Loucy (cell line): ENCODE data around the gene POLR2L.

ENCODE experiments used
- H2AFZ ChIP-seq: fragments of 200-600 bp; sonication (generic); 2 replicates; pipeline ENCODE4 v1.6.0; 2016; ENCODE audit warnings: antibody characterized with exemption, mild to moderate bottlenecking, low read length, moderate library complexity
- H3F3A ChIP-seq: fragments of 200-600 bp; 2 replicates; pipeline ENCODE4 v1.6.0; 2016; ENCODE audit warnings: antibody characterized with exemption, low read depth, mild to moderate bottlenecking
- H3K27me3 ChIP-seq: fragments of 200-600 bp; sonication (generic); 2 replicates; pipeline ENCODE4 v1.6.1; 2014; ENCODE audit warnings: low read length, mild to moderate bottlenecking; ENCODE audit not compliant: insufficient read depth, poor library complexity, severe bottlenecking
- H3K36me3 ChIP-seq: fragments of 200-600 bp; sonication (generic); 2 replicates; pipeline ENCODE4 v1.6.1; 2016; ENCODE audit warnings: low read length; ENCODE audit not compliant: insufficient read depth
- H3K4me1 ChIP-seq: fragments of 200-600 bp; sonication (generic); 2 replicates; pipeline ENCODE4 v1.5.1; 2014; ENCODE audit warnings: low read length, mild to moderate bottlenecking; ENCODE audit not compliant: insufficient read depth, poor library complexity, severe bottlenecking
- H3K4me2 ChIP-seq: fragments of 200-600 bp; sonication (generic); 2 replicates; pipeline ENCODE4 v1.6.0; 2014; ENCODE audit warnings: antibody characterized with exemption, low read length, low read depth, mild to moderate bottlenecking; ENCODE audit not compliant: poor library complexity, severe bottlenecking
- H3K4me3 ChIP-seq: fragments of 200-600 bp; sonication (generic); 2 replicates; pipeline ENCODE4 v1.5.1; 2014; ENCODE audit warnings: low read length, mild to moderate bottlenecking, mixed read lengths; ENCODE audit not compliant: poor library complexity, severe bottlenecking
- H3K79me2 ChIP-seq: fragments of 200-600 bp; sonication (generic); 2 replicates; pipeline ENCODE4 v1.6.1; 2014; ENCODE audit warnings: low read length; ENCODE audit not compliant: insufficient read depth
- H3K9ac ChIP-seq: fragments of 200-600 bp; sonication (generic); 2 replicates; pipeline ENCODE4 v1.6.0; 2014; ENCODE audit warnings: mild to moderate bottlenecking, low read depth, low read length, moderate library complexity; ENCODE audit not compliant: poor library complexity, severe bottlenecking
- H3K9me2 ChIP-seq: fragments of 200-600 bp; sonication (generic); replicated peaks from 2 replicates; pipeline ENCODE4 v1.6.1; 2016; ENCODE audit warnings: low read depth, low read length, mixed read lengths
- H3K9me3 ChIP-seq: fragments of 200-600 bp; sonication (generic); 2 replicates; pipeline ENCODE4 v1.6.1; 2014; ENCODE audit warnings: mild to moderate bottlenecking, antibody characterized with exemption, low read length, low read depth; ENCODE audit not compliant: insufficient read depth
- H4K20me1 ChIP-seq: fragments of 200-600 bp; sonication (generic); 2 replicates; pipeline ENCODE4 v1.6.0; 2014; ENCODE audit warnings: antibody characterized with exemption, low read length, mild to moderate bottlenecking; ENCODE audit not compliant: insufficient read depth, poor library complexity, severe bottlenecking
- EZH2phosphoT487 ChIP-seq: fragments of 200-600 bp; IDR thresholded peaks from 2 replicates; pipeline ENCODE4 v1.6.1; 2018; ENCODE audit warnings: antibody characterized with exemption, mild to moderate bottlenecking, moderate library complexity, borderline replicate concordance
- TF ChIP-seq, protein P1 (sequence below): fragments of 200-600 bp; sonication (generic); conservative IDR thresholded peaks from 2 replicates; pipeline ENCODE4 v1.5.1; 2014; ENCODE audit warnings: mild to moderate bottlenecking, antibody characterized with exemption, low read length

Gene POLR2L

DNA sequence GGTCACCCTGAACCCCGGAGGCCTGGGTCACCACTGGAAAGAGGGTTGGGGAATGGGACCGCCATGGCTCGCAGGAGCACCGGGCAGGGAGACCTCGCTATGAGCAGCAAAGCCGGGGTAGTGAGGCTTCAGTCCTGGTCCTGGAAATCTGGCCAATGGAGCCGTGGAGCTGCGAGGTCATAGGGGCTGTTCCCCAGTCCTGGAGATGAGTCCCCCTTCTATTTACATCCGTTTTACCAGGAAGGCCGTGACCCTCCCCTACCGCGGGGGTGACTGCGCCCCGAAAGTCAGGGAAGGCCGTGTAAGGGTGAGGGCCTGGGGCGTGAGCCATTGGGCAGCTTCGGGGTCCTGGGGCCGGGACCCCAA lies 37.7 kb downstream of the POLR2L start:
- no peaks in the 10 kb centered on the region for H3K9me3 ChIP-seq
- peaks cover 7% of the 10 kb centered on the region for H4K20me1 ChIP-seq
- peaks cover 40% of the 10 kb centered on the region for H3K79me2 ChIP-seq
- H3K9ac ChIP-seq, result peak overlapping the region; percentile 99
- no peaks in the 10 kb centered on the region for H3K9me2 ChIP-seq
- H3F3A ChIP-seq, result no peaks in the 10 kb centered on the region; the same call in 1 of the 2 replicates
- H3K4me1 ChIP-seq, result peaks cover 26% of the 10 kb centered on the region
- H3K4me3 ChIP-seq, result peak overlapping the region; percentile 95
- TF ChIP-seq, protein P1, sequence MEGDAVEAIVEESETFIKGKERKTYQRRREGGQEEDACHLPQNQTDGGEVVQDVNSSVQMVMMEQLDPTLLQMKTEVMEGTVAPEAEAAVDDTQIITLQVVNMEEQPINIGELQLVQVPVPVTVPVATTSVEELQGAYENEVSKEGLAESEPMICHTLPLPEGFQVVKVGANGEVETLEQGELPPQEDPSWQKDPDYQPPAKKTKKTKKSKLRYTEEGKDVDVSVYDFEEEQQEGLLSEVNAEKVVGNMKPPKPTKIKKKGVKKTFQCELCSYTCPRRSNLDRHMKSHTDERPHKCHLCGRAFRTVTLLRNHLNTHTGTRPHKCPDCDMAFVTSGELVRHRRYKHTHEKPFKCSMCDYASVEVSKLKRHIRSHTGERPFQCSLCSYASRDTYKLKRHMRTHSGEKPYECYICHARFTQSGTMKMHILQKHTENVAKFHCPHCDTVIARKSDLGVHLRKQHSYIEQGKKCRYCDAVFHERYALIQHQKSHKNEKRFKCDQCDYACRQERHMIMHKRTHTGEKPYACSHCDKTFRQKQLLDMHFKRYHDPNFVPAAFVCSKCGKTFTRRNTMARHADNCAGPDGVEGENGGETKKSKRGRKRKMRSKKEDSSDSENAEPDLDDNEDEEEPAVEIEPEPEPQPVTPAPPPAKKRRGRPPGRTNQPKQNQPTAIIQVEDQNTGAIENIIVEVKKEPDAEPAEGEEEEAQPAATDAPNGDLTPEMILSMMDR, result no peak
- TF ChIP-seq EZH2phosphoT487, result no peak
- no peaks in the 10 kb centered on the region for H3K36me3 ChIP-seq
- H2AFZ ChIP-seq, result peak overlapping the region; percentile 68
- H3K27me3 ChIP-seq, result no peaks in the 10 kb centered on the region
- peak overlapping the region; percentile 100 for H3K4me2 ChIP-seq

DNA sequence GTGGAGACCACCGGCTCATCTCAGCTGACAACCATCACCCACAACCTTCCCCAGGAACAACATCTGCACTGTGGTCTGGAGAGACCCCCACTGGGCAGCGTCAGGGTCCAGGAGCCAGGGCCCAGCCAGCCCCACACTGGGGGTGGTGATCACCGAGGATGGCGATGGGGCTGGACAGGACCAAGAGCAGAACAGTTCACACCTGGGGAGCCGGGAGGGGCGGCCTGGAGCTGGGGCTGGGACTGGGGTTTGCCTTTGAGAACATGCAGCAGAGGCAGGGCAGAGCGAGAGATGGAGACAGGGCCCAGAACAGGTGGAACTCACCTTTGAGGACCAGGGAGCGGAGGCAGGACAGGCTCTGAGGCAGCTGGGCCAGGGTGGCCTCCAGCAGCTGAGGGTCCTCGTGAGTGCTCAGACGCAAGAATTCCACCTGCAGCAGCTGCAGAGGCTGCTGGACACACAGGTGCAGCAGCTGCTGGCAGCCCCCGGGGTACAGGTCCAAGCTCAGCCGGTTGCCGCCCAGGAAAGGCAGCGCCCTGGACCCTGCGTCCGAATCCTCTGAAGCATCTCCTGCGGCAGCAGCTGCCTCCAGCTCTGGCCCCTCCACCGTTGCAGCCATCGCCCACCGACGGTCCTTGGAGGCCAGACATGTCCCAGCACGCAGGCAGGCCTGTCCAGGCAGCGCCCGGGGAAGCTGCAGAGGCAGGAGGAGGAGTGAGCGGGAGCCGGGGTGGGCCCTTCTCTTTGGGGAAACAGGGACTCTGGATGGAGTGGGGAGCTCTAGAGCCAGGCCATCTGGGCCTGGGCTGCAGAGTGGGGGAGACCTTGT lies 38.3 kb downstream of the POLR2L start:
- no peaks in the 10 kb centered on the region for H3K9me3 ChIP-seq
- H3K79me2 ChIP-seq, result peaks cover 38% of the 10 kb centered on the region
- H4K20me1 ChIP-seq, result peaks cover 7% of the 10 kb centered on the region
- H3K4me3 ChIP-seq, result peak overlapping the region; percentile 95
- H3K27me3 ChIP-seq, result no peaks in the 10 kb centered on the region
- no peak for TF ChIP-seq EZH2phosphoT487
- TF ChIP-seq, protein P1, result no peak
- no peaks in the 10 kb centered on the region; the same call in 1 of the 2 replicates for H3F3A ChIP-seq
- H3K4me1 ChIP-seq, result peaks cover 26% of the 10 kb centered on the region
- H3K9ac ChIP-seq, result peak overlapping the region; percentile 99
- H3K4me2 ChIP-seq, result peak overlapping the region; percentile 100
- H3K36me3 ChIP-seq, result no peaks in the 10 kb centered on the region
- H2AFZ ChIP-seq, result no peak overlapping the region
- H3K9me2 ChIP-seq, result no peaks in the 10 kb centered on the region

DNA sequence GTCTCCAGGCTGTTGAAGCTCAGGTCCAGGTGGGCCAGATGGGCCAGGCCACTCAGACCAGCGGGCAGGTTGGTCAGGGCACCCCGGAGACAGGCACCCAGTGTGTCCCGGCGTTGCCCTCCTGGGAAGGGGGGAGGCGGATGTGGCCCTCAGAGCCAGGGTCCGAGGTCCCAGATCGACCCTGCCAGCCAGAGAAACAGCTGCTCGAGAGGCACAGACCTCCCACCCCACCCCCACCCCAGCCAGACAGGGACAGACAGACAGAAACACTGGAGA lies 38.9 kb downstream of the POLR2L start:
- Histone ChIP-seq H2AFZ (no peak overlapping the region), H3K36me3 (no peaks in the 10 kb centered on the region), H3K4me3 (peak overlapping the region; percentile 95), H3K4me2 (peak overlapping the region; percentile 100), H3K9ac (peak overlapping the region; percentile 99), H4K20me1 (peaks cover 7% of the 10 kb centered on the region), H3F3A (no peaks in the 10 kb centered on the region; the same call in 1 of the 2 replicates), H3K4me1 (peaks cover 20% of the 10 kb centered on the region), H3K9me2 (no peaks in the 10 kb centered on the region), H3K79me2 (peaks cover 32% of the 10 kb centered on the region), H3K9me3 (no peaks in the 10 kb centered on the region), H3K27me3 (no peaks in the 10 kb centered on the region)
- no peak for TF ChIP-seq EZH2phosphoT487
- TF ChIP-seq, protein P1, result no peak
